Muscle of arm (tissue), 12 donors: ENCODE measurements around the gene EIF5. TPM values are rescaled to one million over a fixed set of nuclear protein-coding genes. Genes with fewer than 3 reads are reported as not detected.

ENCODE experiments used
- DNase-seq: peaks from one replicate; pipeline ENCODE4 v3.0.0-alpha.2; 2013
- polyA plus RNA-seq, 12 donors: library from polyadenylated mRNA; unstranded; fragments of 120-200 nt; gene quantifications; one replicate each; pipeline ENCODE4 v1.2.1, GENCODE V29; 2013; ENCODE audit not compliant: insufficient read length in 12 of 12

Gene EIF5
- polyA plus RNA-seq, 12 donors, result 120 to 234 (median 198) TPM; not detected in 1

GRCh38 chr14:103361867-103362266 is 27.8 kb downstream of the EIF5 start:
- DNase-seq, result no peak

- DNase-seq, result no peak
Measured at GRCh38 chr14:103362780-103363179, 28.7 kb downstream of the EIF5 start.

GRCh38 chr14:103366741-103367140 is 32.7 kb downstream of the EIF5 start:
- DNase-seq, result no peak

- DNase-seq, result no peak
Measured at GRCh38 chr14:103367995-103368394, 34.0 kb downstream of the EIF5 start.

GRCh38 chr14:103370087-103370486 is 36.0 kb downstream of the EIF5 start:
- no peak for DNase-seq

GRCh38 chr14:103372017-103372416 is 38.0 kb downstream of the EIF5 start:
- DNase-seq, result no peak

- DNase-seq, result no peak
Measured at GRCh38 chr14:103372552-103373304, 38.7 kb downstream of the EIF5 start.

GRCh38 chr14:103374121-103374520 is 40.1 kb downstream of the EIF5 start:
- no peak for DNase-seq

GRCh38 chr14:103377522-103378037 is 43.5 kb downstream of the EIF5 start:
- DNase-seq, result no peak

GRCh38 chr14:103378038-103378854 is 44.2 kb downstream of the EIF5 start:
- DNase-seq, result no peak

GRCh38 chr14:103380719-103381377 is 46.8 kb downstream of the EIF5 start:
- no peak for DNase-seq

- no peak for DNase-seq
Measured at GRCh38 chr14:103382376-103382775, 48.3 kb downstream of the EIF5 start.

- DNase-seq, result no peak
Measured at GRCh38 chr14:103384450-103385151, 50.6 kb downstream of the EIF5 start.

GRCh38 chr14:103385152-103385928 is 51.3 kb downstream of the EIF5 start, which contains the start of gene MARK3:
TSS of gene MARK3 (plus strand) at chr14:103385415. CDS start at chr14:103386030, 615 bp downstream.
- DNase-seq, result peak; percentile 96

- no peak for DNase-seq
Measured at GRCh38 chr14:103385929-103386712, 52.1 kb downstream of the EIF5 start.

- DNase-seq, result no peak
Measured at GRCh38 chr14:103386713-103387329, 52.8 kb downstream of the EIF5 start.

- DNase-seq, result no peak
Measured at GRCh38 chr14:103388664-103389063, 54.6 kb downstream of the EIF5 start.

- DNase-seq, result no peak
Measured at GRCh38 chr14:103390605-103391004, 56.6 kb downstream of the EIF5 start.

GRCh38 chr14:103391048-103391447 is 57.0 kb downstream of the EIF5 start:
- DNase-seq, result no peak
